GM19324 (cell line): ENCODE measurements around the gene PALB2.
A peak's percentile ranks its signal among the peaks of the same experiment; 100 is the strongest.
"Not testable (repeated sequence)": the region's sequence is repeated elsewhere in the genome, so short reads cannot be mapped to it uniquely, and the experiment has no call there.

Experiments
- ATAC-seq: cut with Tn5 transposase; IDR thresholded peaks from one replicate; pipeline ENCODE4 v1.9.1; 2021; ENCODE audit warnings: mild to moderate bottlenecking, moderate library complexity; ENCODE audit not compliant: unreplicated experiment, low FRiP score

Gene PALB2

GRCh38 chr16:23584186-23585076 is 56.7 kb downstream of the PALB2 start:
- no peak for ATAC-seq

DNA sequence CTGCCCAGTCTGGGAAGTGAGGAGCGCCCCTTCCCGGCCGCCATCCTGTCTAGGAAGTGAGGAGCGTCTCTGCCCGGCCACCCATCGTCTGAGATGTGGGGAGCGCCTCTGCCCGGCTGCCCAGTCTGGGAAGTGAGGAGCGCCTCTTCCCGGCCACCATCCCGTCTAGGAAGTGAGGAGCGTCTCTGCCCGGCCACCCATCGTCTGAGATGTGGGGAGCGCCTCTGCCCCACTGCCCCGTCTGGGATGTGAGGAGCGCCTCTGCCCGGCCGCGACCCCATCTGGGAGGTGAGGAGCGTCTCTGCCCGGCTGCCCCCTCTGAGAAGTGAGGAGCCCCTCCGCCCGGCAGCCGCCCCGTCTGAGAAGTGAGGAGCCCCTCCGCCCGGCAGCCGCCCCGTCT is 57.8 kb downstream of the PALB2 start:
- ATAC-seq: not testable (repeated sequence)

- ATAC-seq: no peak
Observed at GRCh38 chr16:23581764-23582163, 59.3 kb downstream of the PALB2 start.

GRCh38 chr16:23580391-23580790 is 60.7 kb downstream of the PALB2 start:
- no peak for ATAC-seq

DNA sequence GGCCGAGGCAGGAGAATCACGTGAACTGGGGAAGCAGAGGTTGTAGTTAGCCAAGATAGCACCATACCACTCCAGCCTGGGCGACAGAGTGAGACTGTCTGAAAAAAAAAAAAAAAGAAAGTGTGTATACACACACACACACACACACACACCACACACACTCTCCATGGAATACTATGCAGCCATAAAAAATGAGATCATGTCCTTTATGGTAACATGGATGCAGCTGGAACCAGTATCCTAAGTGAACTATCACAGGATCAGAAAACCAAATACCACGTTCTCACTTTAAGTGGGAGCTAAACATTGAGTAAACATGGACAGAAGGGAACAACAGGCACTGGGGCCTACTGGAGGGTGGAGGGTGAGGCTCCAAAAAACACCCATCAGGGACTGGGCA is 61.7 kb downstream of the PALB2 start:
- ATAC-seq: no peak

- ATAC-seq: no peak
Observed at GRCh38 chr16:23578101-23578830, 62.8 kb downstream of the PALB2 start.

DNA sequence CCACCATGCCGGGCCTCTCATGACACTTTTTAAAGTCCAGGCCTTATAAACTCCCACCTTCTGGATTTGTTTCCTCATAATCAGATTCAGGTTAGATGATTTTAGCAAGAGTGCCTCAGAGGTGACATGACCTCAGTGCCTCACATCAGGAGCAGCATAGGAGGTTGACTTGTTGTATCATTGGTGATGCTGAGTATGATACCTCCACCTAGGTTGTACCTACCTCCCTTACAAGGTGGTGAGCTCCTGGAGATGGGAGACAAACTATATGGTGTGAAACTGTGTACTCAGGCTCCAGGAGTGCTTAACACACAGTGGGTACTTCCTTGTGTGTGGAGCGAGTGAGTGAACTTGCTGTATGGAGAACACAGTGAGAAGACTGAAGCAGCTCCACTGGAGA is 63.6 kb downstream of the PALB2 start:
- no peak for ATAC-seq

DNA sequence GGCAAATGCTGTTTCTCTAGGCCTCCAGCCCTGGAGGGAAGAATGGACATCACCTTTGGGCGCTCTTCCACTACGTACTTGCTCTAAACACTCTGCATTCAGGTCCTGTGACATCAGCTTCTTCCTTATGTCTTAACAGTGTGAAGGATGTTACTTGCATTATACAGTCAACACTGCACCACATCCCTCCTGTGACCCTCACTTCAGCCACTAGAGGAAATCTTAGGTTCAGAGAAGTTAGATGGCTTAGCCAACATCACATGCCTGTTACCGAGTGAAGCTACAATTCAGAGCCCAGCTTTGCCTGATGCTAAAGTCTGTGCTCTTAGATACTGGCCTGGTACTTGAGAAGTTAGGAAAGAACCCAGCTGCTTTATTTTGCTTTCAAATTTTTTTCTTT is 65.3 kb downstream of the PALB2 start:
- ATAC-seq: no peak

GRCh38 chr16:23573817-23574216 is 67.3 kb downstream of the PALB2 start:
- no peak for ATAC-seq

DNA sequence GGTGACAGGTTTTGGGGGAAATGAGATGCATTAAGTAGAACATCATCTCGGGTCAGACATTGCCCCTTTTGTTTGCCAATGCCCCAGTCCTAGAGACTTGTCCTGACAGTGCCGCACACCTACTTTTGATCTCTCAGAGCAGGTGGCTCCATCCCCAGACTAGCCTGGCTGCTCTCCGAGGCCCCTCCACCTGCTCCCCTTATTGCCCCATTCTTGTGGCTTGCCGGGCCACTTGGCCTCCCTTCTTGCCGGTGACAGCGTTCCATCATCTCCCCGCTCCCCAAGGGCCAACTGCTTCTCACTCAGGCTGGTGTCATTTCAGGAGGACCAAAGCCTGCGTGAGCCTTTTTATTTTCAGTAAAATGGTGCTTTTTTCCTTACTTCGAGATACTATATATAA is 68.7 kb downstream of the PALB2 start:
- no peak for ATAC-seq

- ATAC-seq: no peak
Observed at GRCh38 chr16:23571895-23572294, 69.2 kb downstream of the PALB2 start.

DNA sequence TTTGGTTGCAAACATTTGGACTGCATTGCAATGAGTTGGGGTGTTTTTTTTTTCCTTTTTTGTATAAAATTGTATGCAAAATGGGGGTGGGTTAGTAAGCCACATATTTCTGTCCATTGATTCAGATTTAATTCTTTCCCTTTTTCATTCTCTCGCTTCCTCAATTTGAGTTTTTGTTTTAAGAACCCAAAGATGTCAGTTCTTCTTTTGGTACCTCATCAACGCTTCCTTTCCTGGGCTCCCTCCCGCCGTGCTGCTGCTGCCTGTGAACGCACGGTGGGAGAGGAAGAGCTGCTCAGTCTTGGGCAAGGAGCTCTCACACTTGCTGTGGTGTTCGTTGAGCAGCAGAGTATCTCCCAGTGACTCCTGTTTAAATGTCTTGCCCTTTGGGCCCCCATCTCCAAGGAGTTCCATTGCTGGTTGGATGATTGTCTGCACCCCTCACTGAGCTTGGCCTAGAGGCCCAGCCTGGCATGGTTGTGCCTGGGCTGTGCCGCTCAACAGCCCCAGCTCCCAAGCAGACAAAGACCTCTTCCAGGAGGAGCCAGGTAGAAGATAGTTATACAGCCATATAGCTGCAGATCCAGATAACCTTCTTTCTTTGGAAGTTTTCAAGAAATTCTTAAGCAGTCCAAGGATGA is 70.0 kb downstream of the PALB2 start:
- no peak for ATAC-seq

DNA sequence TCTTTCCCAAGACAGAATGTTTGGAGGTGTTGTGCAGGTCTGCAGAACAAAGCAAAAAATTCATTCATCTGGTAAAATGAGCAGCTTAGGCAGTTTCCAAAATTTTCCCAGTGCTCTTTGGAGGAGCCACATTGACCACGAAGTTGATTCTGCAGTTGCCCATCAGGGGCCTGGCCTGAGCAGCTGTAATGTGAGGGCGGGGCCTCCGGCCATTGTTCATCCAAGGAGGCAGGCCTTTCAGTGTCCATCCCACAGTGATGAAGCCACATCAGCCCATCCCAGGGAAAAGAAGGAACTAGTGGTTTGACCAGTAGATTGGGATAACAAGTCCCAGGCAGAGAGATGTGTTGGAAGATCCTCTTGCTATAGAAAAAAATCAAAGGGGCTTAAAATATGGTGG is 73.5 kb downstream of the PALB2 start:
- ATAC-seq: no peak

- ATAC-seq: no peak
Observed at GRCh38 chr16:23566724-23567123, 74.4 kb downstream of the PALB2 start.

DNA sequence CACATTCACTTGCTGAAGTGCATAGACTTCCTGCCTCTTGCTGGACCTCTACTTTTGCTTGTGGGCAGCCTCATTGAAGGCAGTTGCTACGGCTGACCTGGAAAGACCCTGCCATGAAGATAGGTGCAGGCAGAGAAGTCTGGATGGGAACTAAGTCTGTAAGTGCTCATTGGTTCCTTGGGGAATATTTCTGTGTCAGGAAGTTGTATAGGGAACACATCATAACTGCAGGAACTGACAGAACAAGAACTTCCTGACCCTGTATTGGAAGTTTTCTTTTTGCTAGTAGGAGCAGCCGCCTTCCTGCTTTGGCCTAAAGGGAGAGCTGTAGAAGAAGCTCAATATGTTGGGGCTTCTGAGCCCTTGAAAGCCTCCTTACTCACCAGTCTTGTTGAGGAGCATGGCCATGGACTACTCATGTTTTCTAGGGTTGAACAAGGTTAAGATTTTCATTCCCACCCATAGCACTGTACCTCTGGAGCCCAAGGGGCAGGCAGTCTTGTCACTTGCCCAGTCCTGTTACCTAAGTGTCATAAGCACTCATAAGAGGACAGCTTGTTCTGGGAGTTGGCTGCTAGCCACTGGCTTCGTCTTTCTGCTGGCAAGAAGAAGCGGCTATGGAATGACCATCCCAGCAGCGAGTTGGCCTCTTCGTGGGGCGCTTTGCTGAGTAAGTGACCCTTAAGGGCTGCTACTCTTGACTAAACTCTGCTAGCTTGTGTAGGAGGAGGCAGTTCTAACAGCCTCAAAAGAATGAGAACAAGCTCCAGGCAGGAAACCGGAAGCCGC is 76.3 kb downstream of the PALB2 start:
- ATAC-seq: no peak

- no peak for ATAC-seq
Observed at GRCh38 chr16:23563186-23563585, 77.9 kb downstream of the PALB2 start.

- ATAC-seq: no peak
Observed at GRCh38 chr16:23562505-23562904, 78.6 kb downstream of the PALB2 start.

- ATAC-seq: no peak
Observed at GRCh38 chr16:23561586-23561985, 79.5 kb downstream of the PALB2 start.

GRCh38 chr16:23557779-23558702 is 83.1 kb downstream of the PALB2 start:
- ATAC-seq: peak; percentile 11
